Measurements from ENCODE around the gene ATAD3A. TPM values are rescaled to one million over a fixed set of nuclear protein-coding genes. Genes with fewer than 3 reads are reported as not detected.
A peak's percentile ranks its signal among the peaks of the same experiment; 100 is the strongest.

The ATAD3A gene
- polyA plus RNA-seq, 1 of the 3 experiments (the other 2 are of a cell fraction), result 40.2 TPM

GRCh38 chr1:1545946-1546737 is 34.2 kb downstream of the ATAD3A start:
- H3K4me1 ChIP-seq (ENCODE audit: control insufficient read depth in 1 of 2, insufficient read depth in 2 of 2, low read depth in 1 of 2, low read length in 1 of 2), result peaks cover 0 to 16% of the 10 kb centered on the region in 2 experiments; a peak in 1 of 4 replicates
- peak overlapping the region in 1 of 2 experiments; percentile 1; a peak in 1 of 4 replicates for H3K27ac ChIP-seq (ENCODE audit: low read depth in 2 of 2, low read length in 1 of 2)
- 94% methylated on average over 18 of the region's 23 CpGs for WGBS (ENCODE audit: low lambda C conversion rate)
- no peaks in the 10 kb centered on the region for H3K9me3 ChIP-seq
- H3F3A ChIP-seq (replicated peaks; ENCODE audit: insufficient read depth), result peaks cover 5% of the 10 kb centered on the region
- H3K9me2 ChIP-seq, result no peaks in the 10 kb centered on the region
- H3K9ac ChIP-seq, result no peak overlapping the region
- no peak overlapping the region for H3K4me2 ChIP-seq
- CTCF ChIA-PET, result interaction anchor here (1.0 kb wide), 3 partner anchors 24 to 51 kb away, joined by 3 to 4 read pairs (median 3); no protein-coding TSS in a partner anchor
- H4K20me1 ChIP-seq (ENCODE audit: insufficient read depth), result peaks cover 8% of the 10 kb centered on the region; the same call in 1 of the 2 replicates
- no peak for TF ChIP-seq USF2 (IDR thresholded peaks at IDR 0.05; ENCODE audit: borderline replicate concordance, low read depth, low read length)
- no peak overlapping the region for H2AFZ ChIP-seq (ENCODE audit: low read depth)
- H3K36me3 ChIP-seq (replicated peaks in 1 of 2; ENCODE audit: control insufficient read depth in 1 of 2, insufficient read depth in 2 of 2, low read length in 1 of 2), result peaks cover 0 to 32% of the 10 kb centered on the region in 2 experiments
- H3K79me2 ChIP-seq (ENCODE audit: insufficient read depth), result peaks cover 35% of the 10 kb centered on the region
- POLR2A ChIA-PET, result no interaction called here
- no peak overlapping the region for H3K4me3 ChIP-seq (ENCODE audit: low read depth in 2 of 2, low read length in 1 of 2)
- no peak for DNase-seq
- H3K27me3 ChIP-seq (ENCODE audit: insufficient read depth), result no peaks in the 10 kb centered on the region

- Histone ChIP-seq H3K4me2 (no peak overlapping the region), H2AFZ (ENCODE audit: low read depth) (no peak overlapping the region), H4K20me1 (ENCODE audit: insufficient read depth) (peaks cover 11% of the 10 kb centered on the region; the same call in 1 of the 2 replicates), H3K9ac (no peak overlapping the region), H3K9me3 (no peaks in the 10 kb centered on the region), H3K36me3 (replicated peaks in 1 of 2; ENCODE audit: control insufficient read depth in 1 of 2, insufficient read depth in 2 of 2, low read length in 1 of 2) (peaks cover 0 to 24% of the 10 kb centered on the region in 2 experiments), H3K27me3 (ENCODE audit: insufficient read depth) (no peaks in the 10 kb centered on the region), H3K4me3 (ENCODE audit: low read depth in 2 of 2, low read length in 1 of 2) (no peak overlapping the region), H3K79me2 (ENCODE audit: insufficient read depth) (peaks cover 40% of the 10 kb centered on the region), H3K4me1 (ENCODE audit: control insufficient read depth in 1 of 2, insufficient read depth in 2 of 2, low read depth in 1 of 2, low read length in 1 of 2) (peaks cover 0 to 16% of the 10 kb centered on the region in 2 experiments; a peak in 1 of 4 replicates), H3F3A (replicated peaks; ENCODE audit: insufficient read depth) (peaks cover under 1% of the 10 kb centered on the region), H3K27ac (ENCODE audit: low read depth in 2 of 2, low read length in 1 of 2) (no peak overlapping the region), H3K9me2 (no peaks in the 10 kb centered on the region)
- no peak for DNase-seq
- no peak for TF ChIP-seq RXRA (IDR thresholded peaks at IDR 0.05; ENCODE audit: borderline replicate concordance, low read depth)
- no peak for TF ChIP-seq TEAD4 (IDR thresholded peaks at IDR 0.05; ENCODE audit: borderline replicate concordance, insufficient read depth)
- no peak for TF ChIP-seq FOSL2 (IDR thresholded peaks at IDR 0.05; ENCODE audit: borderline replicate concordance, low read depth)
- TF ChIP-seq JUND (IDR thresholded peaks at IDR 0.05), result no peak
- TF ChIP-seq MXI1 (IDR thresholded peaks at IDR 0.05; ENCODE audit: low read depth, low read length), result no peak
- TF ChIP-seq GABPA (IDR thresholded peaks at IDR 0.05; ENCODE audit: low read depth), result no peak
- no peak for TF ChIP-seq CHD2 (IDR thresholded peaks at IDR 0.05; ENCODE audit: low read length, partially characterized antibody)
- no peak for TF ChIP-seq RCOR1 (IDR thresholded peaks at IDR 0.05; ENCODE audit: low read length)
- no peak for TF ChIP-seq TAF1 (IDR thresholded peaks at IDR 0.05; ENCODE audit: borderline replicate concordance, low read depth, low read length)
- TF ChIP-seq TCF12 (IDR thresholded peaks at IDR 0.05), result no peak
- no peak for TF ChIP-seq NFIC (IDR thresholded peaks at IDR 0.05; ENCODE audit: borderline replicate concordance)
- no peak for TF ChIP-seq USF1 (IDR thresholded peaks at IDR 0.05; ENCODE audit: borderline replicate concordance, low read depth)
- no peak for TF ChIP-seq FOXJ3 (CRISPR knock-in tag; IDR thresholded peaks at IDR 0.05)
- ChIA-PET POLR2A (no interaction called here), CTCF (interaction anchor here (1.0 kb wide), 1 partner anchor 25 kb away, joined by 3 read pairs; no protein-coding TSS in a partner anchor)
- 93% methylated on average over 7 of the region's 9 CpGs for WGBS (ENCODE audit: low lambda C conversion rate)
Observed at GRCh38 chr1:1547011-1547410, 35.0 kb downstream of the ATAD3A start.
